Suprapubic skin (tissue), 3 donors: ENCODE results near the gene LNX2.

Experiments
- POLR2AphosphoS5 ChIP-seq, 3 donors: sonication (generic); formaldehyde crosslinking; IDR thresholded peaks; one replicate each; pipeline ENCODE4 v1.6.1; 2017; ENCODE audit warnings: antibody characterized with exemption in 3 of 3
- TF ChIP-seq, protein P1 (sequence below), 2 donors: fragments of 200-600 bp in 1 of 2; fragments of 450-650 bp in 1 of 2; sonication (generic) in 1 of 2; IDR thresholded peaks; one replicate each; pipeline ENCODE4 v1.5.1; 2016 to 2019; ENCODE audit warnings: antibody characterized with exemption in 2 of 2, mild to moderate bottlenecking in 1 of 2, moderate library complexity in 1 of 2

DNA sequence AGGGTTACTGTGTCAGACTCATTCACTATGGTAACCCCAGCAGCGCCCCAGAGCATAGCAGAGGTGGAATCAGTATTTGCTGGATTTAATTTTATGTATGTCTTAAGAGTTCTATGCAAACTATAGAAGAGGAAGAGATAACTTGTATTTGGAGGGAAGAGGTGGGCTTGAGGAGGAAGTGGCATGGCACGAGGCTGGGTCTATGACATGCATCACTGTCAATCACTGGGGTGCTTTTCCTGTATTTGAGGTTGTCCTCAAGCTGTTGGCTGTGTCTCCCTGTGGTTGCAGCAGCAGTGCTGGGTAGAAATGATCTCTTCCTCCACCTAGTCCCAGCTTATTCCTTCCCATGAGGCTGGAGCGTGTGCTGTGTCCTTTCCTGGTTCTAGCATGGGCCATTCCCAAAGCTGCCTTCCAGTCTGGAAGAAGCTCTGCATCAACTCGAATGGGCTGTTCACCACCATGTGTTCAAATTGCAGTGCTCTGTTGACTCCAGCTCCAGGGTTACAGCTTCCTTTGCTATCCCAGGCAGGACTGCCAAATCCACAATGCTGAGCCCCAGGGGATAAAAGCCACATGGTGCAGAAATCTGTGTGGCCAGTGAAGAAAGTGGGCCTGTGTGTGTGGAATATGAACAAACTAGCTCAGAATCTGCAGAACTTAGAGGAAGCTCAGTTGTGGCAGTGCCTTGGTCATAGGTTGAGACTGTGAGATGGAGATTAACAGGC lies 96.8 kb downstream of the LNX2 start:
- TF ChIP-seq, protein P1, sequence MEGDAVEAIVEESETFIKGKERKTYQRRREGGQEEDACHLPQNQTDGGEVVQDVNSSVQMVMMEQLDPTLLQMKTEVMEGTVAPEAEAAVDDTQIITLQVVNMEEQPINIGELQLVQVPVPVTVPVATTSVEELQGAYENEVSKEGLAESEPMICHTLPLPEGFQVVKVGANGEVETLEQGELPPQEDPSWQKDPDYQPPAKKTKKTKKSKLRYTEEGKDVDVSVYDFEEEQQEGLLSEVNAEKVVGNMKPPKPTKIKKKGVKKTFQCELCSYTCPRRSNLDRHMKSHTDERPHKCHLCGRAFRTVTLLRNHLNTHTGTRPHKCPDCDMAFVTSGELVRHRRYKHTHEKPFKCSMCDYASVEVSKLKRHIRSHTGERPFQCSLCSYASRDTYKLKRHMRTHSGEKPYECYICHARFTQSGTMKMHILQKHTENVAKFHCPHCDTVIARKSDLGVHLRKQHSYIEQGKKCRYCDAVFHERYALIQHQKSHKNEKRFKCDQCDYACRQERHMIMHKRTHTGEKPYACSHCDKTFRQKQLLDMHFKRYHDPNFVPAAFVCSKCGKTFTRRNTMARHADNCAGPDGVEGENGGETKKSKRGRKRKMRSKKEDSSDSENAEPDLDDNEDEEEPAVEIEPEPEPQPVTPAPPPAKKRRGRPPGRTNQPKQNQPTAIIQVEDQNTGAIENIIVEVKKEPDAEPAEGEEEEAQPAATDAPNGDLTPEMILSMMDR (IDR thresholded peaks at IDR 0.05) = no peak
- TF ChIP-seq POLR2AphosphoS5 (IDR thresholded peaks at IDR 0.05) = no peak
